ENCODE results near the gene SEC24C. TPM values are rescaled to one million over a fixed set of nuclear protein-coding genes. Genes with fewer than 3 reads are reported as not detected.
A peak's percentile ranks its signal among the peaks of the same experiment; 100 is the strongest.

The SEC24C gene
- total RNA-seq, 4 donors from 2014 or later = 68.8 to 74.4 (median 70.8) TPM

DNA sequence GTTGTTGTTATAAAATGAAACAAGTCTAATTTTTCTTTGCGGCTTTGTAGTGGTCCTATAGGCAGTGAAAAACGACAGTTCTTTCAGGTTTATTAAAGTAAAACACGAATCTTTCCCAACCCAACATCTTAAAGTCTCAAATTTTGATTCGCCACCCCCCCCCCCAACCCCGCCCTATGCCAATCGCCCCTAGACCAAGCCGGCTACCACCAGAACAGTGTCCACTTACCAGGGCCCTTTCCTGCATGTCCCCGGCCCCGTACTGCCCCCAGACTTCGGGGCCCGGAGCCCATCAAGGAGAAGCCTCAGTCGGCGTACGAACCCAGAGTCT, 37.3 kb downstream of the SEC24C start:
- H3K27me3 ChIP-seq = no peaks in the 10 kb centered on the region
- H3K9me3 ChIP-seq = no peaks in the 10 kb centered on the region
- peak overlapping the region; percentile 83 for H3K4me3 ChIP-seq
- TF ChIP-seq POLR2AphosphoS5 (IDR thresholded peaks at IDR 0.05) (no peak), POLR2A (IDR thresholded peaks at IDR 0.05) (no peak), EP300 (IDR thresholded peaks at IDR 0.05) (no peak)
- TF ChIP-seq, protein P1, sequence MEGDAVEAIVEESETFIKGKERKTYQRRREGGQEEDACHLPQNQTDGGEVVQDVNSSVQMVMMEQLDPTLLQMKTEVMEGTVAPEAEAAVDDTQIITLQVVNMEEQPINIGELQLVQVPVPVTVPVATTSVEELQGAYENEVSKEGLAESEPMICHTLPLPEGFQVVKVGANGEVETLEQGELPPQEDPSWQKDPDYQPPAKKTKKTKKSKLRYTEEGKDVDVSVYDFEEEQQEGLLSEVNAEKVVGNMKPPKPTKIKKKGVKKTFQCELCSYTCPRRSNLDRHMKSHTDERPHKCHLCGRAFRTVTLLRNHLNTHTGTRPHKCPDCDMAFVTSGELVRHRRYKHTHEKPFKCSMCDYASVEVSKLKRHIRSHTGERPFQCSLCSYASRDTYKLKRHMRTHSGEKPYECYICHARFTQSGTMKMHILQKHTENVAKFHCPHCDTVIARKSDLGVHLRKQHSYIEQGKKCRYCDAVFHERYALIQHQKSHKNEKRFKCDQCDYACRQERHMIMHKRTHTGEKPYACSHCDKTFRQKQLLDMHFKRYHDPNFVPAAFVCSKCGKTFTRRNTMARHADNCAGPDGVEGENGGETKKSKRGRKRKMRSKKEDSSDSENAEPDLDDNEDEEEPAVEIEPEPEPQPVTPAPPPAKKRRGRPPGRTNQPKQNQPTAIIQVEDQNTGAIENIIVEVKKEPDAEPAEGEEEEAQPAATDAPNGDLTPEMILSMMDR (IDR thresholded peaks at IDR 0.05) = no peak
- H3K4me1 ChIP-seq = peaks cover 45% of the 10 kb centered on the region
- peak overlapping the region; percentile 94 for H3K27ac ChIP-seq
- no peak for DNase-seq (ENCODE audit: low spot score in 2 of 2)
- under 1% methylated on average over 14 of the region's 14 CpGs for WGBS
- peaks cover 18% of the 10 kb centered on the region for H3K36me3 ChIP-seq

DNA sequence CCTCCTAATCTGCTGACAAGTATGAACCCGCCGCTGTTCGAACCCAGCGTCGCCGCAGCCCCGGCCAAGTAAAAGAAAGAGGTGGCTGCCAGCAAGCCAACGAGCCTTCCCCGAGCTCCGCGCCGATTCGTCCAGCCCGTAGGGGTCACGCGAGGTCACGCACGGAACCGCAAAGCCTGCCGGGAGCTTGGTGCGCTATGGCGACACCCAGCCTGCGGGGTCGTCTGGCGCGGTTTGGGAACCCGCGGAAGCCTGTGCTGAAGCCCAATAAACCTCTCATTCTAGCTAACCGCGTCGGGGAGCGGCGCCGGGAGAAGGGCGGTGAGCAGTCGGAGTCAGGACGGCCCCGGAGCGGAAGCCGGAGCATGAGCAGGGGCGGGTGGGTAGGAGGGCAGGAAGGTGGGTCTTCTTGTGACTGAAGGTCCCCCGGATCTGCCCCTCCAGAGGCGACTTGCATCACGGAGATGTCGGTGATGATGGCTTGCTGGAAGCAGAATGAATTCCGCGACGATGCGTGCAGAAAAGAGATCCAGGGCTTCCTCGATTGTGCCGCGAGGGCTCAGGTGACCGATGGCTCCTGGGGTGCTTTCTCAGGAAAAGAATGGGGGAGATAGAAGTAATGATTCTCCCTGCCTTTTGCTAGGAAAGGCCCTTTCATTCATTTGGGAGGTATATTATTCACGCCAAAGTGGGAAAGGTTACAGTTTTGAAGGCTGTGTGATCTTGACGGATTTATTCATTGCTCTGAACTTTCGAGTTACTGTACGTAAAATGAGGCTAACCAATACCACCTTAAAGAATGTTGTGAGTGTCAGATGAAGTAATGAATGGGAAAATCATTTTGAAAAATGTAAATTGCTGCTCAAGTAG, 37.9 kb downstream of the SEC24C start, which contains the start of gene CHCHD1:
Gene CHCHD1 (plus strand): TSS at position 170 of the 870 bp plus-strand sequence. CDS start 28 bp downstream, at position 198.
- H3K4me1 ChIP-seq = peaks cover 51% of the 10 kb centered on the region
- H3K4me3 ChIP-seq = peak within 1 kb of the TSS; percentile 83
- peak; percentile 96 to 97 for DNase-seq (ENCODE audit: low spot score in 2 of 2)

GRCh38 chr10:73782749-73783085, 38.5 kb downstream of the SEC24C start:
- H3K36me3 ChIP-seq = peaks cover 10% of the 10 kb centered on the region
- 44% methylated on average over 2 of the region's 2 CpGs for WGBS
- no peak for TF ChIP-seq POLR2A (IDR thresholded peaks at IDR 0.05)
- TF ChIP-seq, protein P1 (IDR thresholded peaks at IDR 0.05) = no peak
- TF ChIP-seq POLR2AphosphoS5 (IDR thresholded peaks at IDR 0.05) = no peak
- TF ChIP-seq EP300 (IDR thresholded peaks at IDR 0.05) = no peak
- no peak overlapping the region for H3K27ac ChIP-seq
- peak overlapping the region; percentile 83 for H3K4me3 ChIP-seq
- no peaks in the 10 kb centered on the region for H3K27me3 ChIP-seq
- no peaks in the 10 kb centered on the region for H3K9me3 ChIP-seq
- DNase-seq (ENCODE audit: low spot score in 2 of 2) = no peak
- H3K4me1 ChIP-seq = peaks cover 57% of the 10 kb centered on the region

More for the DNA sequence above, 37.9 kb downstream of the SEC24C start, which contains the start of gene CHCHD1:
- WGBS = 1% methylated on average over 40 of the region's 57 CpGs
- Histone ChIP-seq H3K9me3 (no peaks in the 10 kb centered on the region), H3K27me3 (no peaks in the 10 kb centered on the region), H3K27ac (peak within 1 kb of the TSS; percentile 94), H3K36me3 (peaks cover 13% of the 10 kb centered on the region)
- TF ChIP-seq POLR2AphosphoS5 (IDR thresholded peaks at IDR 0.05) (peak; percentile 52 to 83 (median 79)), POLR2A (IDR thresholded peaks at IDR 0.05) (no peak), EP300 (IDR thresholded peaks at IDR 0.05) (no peak)
- TF ChIP-seq, protein P1 (IDR thresholded peaks at IDR 0.05) = no peak

DNA sequence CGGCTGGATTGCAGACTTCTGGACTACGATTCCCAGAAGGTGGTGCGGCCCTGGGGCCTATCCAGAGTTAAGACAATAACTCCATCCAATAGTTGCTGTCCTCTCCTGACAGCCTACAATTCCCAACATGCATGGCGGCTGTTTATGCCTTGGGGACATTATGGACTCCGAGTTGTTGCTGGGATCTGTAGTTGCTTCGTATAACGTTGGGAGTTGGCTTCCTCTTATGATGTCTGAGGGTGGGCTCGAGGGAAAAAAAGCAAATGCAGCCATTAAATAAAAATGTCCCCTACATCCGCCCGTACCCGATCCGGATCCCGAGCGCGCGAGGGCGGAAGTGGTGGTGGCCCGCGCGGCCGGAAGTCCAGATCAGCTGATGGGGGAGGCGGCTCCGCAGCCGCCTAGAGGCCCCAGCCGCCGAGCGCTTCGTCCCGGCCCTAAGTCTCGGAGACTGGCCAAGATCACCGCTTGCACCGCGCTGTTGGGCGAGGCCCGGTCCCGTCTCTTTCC, 41.1 kb downstream of the SEC24C start, which contains the start of gene ZSWIM8:
Gene ZSWIM8 (plus strand): TSS at position 396 of the 510 bp plus-strand sequence. CDS start 273 bp downstream, outside the sequence.
- under 1% methylated on average over 34 of the region's 36 CpGs for WGBS
- TF ChIP-seq, protein P1 (IDR thresholded peaks at IDR 0.05) = no peak
- TF ChIP-seq EP300 (IDR thresholded peaks at IDR 0.05) (no peak), POLR2A (IDR thresholded peaks at IDR 0.05) (peak; percentile 27 to 73), POLR2AphosphoS5 (IDR thresholded peaks at IDR 0.05) (peak; percentile 31 to 88 (median 86))
- peak within 1 kb of the TSS; percentile 98 for H3K27ac ChIP-seq
- peak; percentile 93 to 94 for DNase-seq (ENCODE audit: low spot score in 2 of 2)
- H3K4me1 ChIP-seq = peaks cover 66% of the 10 kb centered on the region
- H3K4me3 ChIP-seq = peak within 1 kb of the TSS; percentile 94
- H3K9me3 ChIP-seq = no peaks in the 10 kb centered on the region
- peaks cover 17% of the 10 kb centered on the region for H3K36me3 ChIP-seq
- H3K27me3 ChIP-seq = no peaks in the 10 kb centered on the region
